ENCODE results near the gene SESTD1.

Gene SESTD1

DNA sequence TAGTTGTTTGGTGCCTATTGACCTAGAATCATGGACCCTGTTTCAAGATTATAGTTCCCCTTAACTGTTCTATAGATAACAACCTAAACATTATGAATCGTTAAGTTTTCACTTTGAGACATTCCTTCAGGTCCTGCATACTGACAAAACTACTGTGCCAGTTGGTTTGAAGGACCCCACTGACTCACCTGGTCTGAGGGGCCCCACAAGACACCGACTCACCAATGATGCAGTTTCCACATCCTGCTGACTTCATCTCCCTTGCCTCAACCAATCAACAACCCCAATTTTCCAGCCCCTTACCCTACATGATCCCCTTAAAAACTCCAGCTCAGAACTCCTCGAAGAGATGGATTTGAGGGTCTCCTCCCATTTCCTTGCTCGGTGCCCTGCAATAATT, 125.1 kb downstream of the SESTD1 start:
- TF ChIP-seq CTCF (IDR thresholded peaks at IDR 0.05; ENCODE audit: insufficient read depth, low read length, missing control alignments) = no peak
- CTCF ChIA-PET = no interaction called here
- POLR2A ChIA-PET = no interaction called here
- no peak for DNase-seq (ENCODE audit: low read depth, low spot score)
- no peak overlapping the region for H3K4me3 ChIP-seq (ENCODE audit: low read depth, low read length)

DNA sequence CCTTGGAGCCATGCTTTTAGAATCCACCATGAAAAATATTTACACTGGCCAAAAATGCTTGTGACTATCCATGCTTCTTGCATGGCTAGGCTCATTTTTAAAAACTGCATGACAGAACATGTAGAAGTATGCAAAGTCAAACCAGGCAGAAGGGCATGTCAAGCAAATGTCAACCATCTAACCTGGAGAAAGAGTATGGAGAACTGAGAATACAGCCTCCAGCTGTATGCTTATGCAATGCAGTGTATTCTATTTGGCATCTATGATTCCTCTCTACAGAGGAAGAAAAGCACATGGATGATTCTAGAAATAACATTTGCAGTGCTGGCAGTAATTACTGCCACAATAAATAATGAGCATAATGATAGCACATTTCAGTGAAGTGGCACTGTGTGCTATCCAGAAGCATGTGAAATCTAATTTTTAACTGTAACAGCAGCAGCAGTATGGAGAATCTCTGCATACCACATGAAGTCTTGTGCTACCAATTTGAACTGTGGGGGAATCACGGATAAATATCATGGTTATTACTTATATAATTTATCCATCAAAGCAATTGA, 127.4 kb downstream of the SESTD1 start:
- ChIA-PET POLR2A (no interaction called here), CTCF (no interaction called here)
- no peak overlapping the region for H3K4me3 ChIP-seq (ENCODE audit: low read depth, low read length)
- DNase-seq (ENCODE audit: low read depth, low spot score) = no peak
- TF ChIP-seq CTCF (IDR thresholded peaks at IDR 0.05; ENCODE audit: insufficient read depth, low read length, missing control alignments) = no peak

GRCh38 chr2:179133016-179133415, 131.6 kb downstream of the SESTD1 start:
- TF ChIP-seq CTCF (IDR thresholded peaks at IDR 0.05; ENCODE audit: insufficient read depth, low read length, missing control alignments) = no peak
- CTCF ChIA-PET = interaction anchor here (1.4 to 1.6 kb wide), 2 partner anchors 12 to 337 kb away, joined by 3 to 8 read pairs; no protein-coding TSS in a partner anchor
- no peak for DNase-seq (ENCODE audit: low read depth, low spot score)
- no peak overlapping the region for H3K4me3 ChIP-seq (ENCODE audit: low read depth, low read length)
- POLR2A ChIA-PET = interaction anchor here (0.6 kb wide), 1 partner anchor 1944 kb away, joined by 5 read pairs; no protein-coding TSS in a partner anchor

- H3K4me3 ChIP-seq (ENCODE audit: low read depth, low read length) = no peak overlapping the region
- TF ChIP-seq CTCF (IDR thresholded peaks at IDR 0.05; ENCODE audit: insufficient read depth, low read length, missing control alignments) = no peak
- no peak for DNase-seq (ENCODE audit: low read depth, low spot score)
- CTCF ChIA-PET = interaction anchor here (1.4 to 1.6 kb wide), 2 partner anchors 13 to 337 kb away, joined by 5 to 8 read pairs; no protein-coding TSS in a partner anchor
- POLR2A ChIA-PET = no interaction called here
Measured at GRCh38 chr2:179132076-179132475, 132.6 kb downstream of the SESTD1 start.

GRCh38 chr2:179130560-179130959, 134.1 kb downstream of the SESTD1 start:
- POLR2A ChIA-PET = no interaction called here
- TF ChIP-seq CTCF (IDR thresholded peaks at IDR 0.05; ENCODE audit: insufficient read depth, low read length, missing control alignments) = no peak

DNA sequence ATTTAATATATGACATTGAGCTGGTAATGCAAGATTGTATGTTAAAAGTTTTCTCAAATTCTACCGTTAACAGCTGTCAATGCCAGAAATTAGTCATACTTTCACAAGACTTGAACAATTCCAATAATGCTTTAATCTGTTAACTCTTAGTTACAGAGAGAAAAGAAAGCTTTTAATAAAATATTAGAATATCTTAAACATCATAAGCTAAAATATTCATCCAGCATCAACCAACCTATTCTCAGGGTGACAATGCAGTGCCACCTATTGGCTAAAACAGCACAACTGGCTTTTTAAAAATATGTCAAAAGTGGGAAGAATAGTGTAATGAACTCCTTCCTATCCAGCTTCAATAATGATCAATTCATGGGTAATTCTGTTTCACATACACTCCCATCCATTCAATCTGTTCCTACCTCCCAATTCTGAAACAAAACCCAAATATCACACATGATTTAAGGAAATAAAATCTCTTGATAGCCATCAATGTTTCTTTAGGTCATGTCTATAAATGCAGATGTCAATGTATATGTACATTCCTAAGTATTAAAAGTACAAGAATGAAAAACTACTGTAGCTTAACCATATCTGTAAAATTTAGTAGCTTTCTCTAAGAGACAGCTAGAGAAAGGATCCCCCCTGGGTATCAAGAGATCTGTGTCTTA, 134.9 kb downstream of the SESTD1 start:
- no peak for DNase-seq (ENCODE audit: low read depth, low spot score)
- TF ChIP-seq CTCF (IDR thresholded peaks at IDR 0.05; ENCODE audit: insufficient read depth, low read length, missing control alignments) = peak; percentile 34
- CTCF ChIA-PET = interaction anchor here (0.6 to 2.4 kb wide), 16 partner anchors 9 to 334 kb away, joined by 3 to 16 read pairs (median 4); no protein-coding TSS in a partner anchor
- POLR2A ChIA-PET = no interaction called here
- H3K4me3 ChIP-seq (ENCODE audit: low read depth, low read length) = no peak overlapping the region

More at GRCh38 chr2:179130560-179130959, 134.1 kb downstream of the SESTD1 start:
- no peak for DNase-seq (ENCODE audit: low read depth, low spot score)
- no peak overlapping the region for H3K4me3 ChIP-seq (ENCODE audit: low read depth, low read length)
- CTCF ChIA-PET = interaction anchor here (0.9 to 2.4 kb wide), 8 partner anchors 12 to 335 kb away, joined by 3 to 16 read pairs (median 6); no protein-coding TSS in a partner anchor
